HG03342 (cell line): Measurements from ENCODE around the gene CDC42SE2.

Source experiments
- ATAC-seq: cut with Tn5 transposase; IDR thresholded peaks from one replicate; pipeline ENCODE4 v1.9.1; 2021; ENCODE audit warnings: mild to moderate bottlenecking, moderate library complexity; ENCODE audit not compliant: unreplicated experiment

Gene CDC42SE2

GRCh38 chr5:131426011-131426410, 162.2 kb downstream of the CDC42SE2 start:
- no peak for ATAC-seq

- no peak for ATAC-seq
Measured at GRCh38 chr5:131430794-131431193, 166.9 kb downstream of the CDC42SE2 start.

GRCh38 chr5:131431794-131432193, 167.9 kb downstream of the CDC42SE2 start:
- no peak for ATAC-seq

DNA sequence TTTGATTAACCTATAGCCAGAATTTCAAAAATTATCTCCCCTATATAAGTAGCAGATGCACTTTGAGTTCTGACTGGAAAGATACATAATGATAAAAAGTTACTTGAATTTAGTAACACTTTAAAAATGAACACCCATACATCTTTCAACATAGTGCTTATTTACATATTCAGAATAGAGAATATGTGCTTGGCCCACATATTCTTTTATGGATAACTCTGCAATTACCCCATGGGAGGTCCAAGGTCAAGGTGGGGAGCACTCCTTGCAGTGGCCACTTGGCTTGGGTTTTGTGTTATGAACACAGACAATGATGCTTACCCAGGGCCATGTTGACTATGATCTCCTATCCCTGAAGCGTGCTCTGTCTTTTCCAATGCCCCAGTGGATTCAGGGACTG, 169.3 kb downstream of the CDC42SE2 start:
- ATAC-seq = no peak

DNA sequence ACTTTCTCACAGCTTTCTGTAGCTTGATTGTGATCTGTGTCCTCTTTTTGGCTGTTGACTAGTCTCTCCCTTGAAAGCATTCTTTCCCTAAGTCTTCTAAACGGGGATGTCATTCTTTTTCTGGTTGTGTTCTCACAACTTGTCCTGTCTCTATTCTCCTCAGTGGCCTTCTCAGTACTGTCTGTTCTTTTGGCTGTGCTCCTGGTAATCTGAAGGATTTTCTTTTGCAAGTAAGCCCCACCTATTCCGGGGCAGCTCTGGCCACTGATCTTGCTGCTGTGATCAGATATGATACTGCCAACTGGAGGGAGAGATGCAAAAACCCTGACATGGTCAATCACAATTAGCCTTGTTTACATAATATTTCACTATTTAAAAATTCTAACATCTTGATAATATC, 172.2 kb downstream of the CDC42SE2 start:
- ATAC-seq = no peak

GRCh38 chr5:131441184-131441583, 177.3 kb downstream of the CDC42SE2 start:
- no peak for ATAC-seq
